Type B pancreatic cell (in vitro differentiated cells): ENCODE measurements around the gene WDFY4. TPM values are rescaled to one million over a fixed set of nuclear protein-coding genes. Genes with fewer than 3 reads are reported as not detected.

Experiments used
- DNase-seq: peaks from one replicate; pipeline ENCODE4 v3.0.0; 2021; ENCODE audit warnings: mixed read lengths; ENCODE audit not compliant: unreplicated experiment; ENCODE audit errors: extremely low spot score
- H3K27ac Mint-ChIP-seq: 2 replicates; pipeline ENCODE4 v1.8.0; 2021; ENCODE audit warnings: mild to moderate bottlenecking, mixed read lengths
- H3K27me3 Mint-ChIP-seq: 2 replicates; pipeline ENCODE4 v1.8.0; 2021; ENCODE audit warnings: mixed read lengths
- H3K36me3 Mint-ChIP-seq: 2 replicates; pipeline ENCODE4 v1.8.0; 2021; ENCODE audit warnings: mixed read lengths
- H3K4me1 Mint-ChIP-seq: one replicate; pipeline ENCODE4 v1.8.0; 2021; ENCODE audit warnings: mixed read lengths; ENCODE audit not compliant: unreplicated experiment
- H3K4me3 Mint-ChIP-seq: 2 replicates; pipeline ENCODE4 v1.8.0; 2021; ENCODE audit warnings: mild to moderate bottlenecking, mixed read lengths
- H3K9me3 Mint-ChIP-seq: 2 replicates; pipeline ENCODE4 v1.8.0; 2021; ENCODE audit warnings: mixed read lengths
- total RNA-seq: library from RNA; stranded (reverse); gene quantifications from 2 replicates; pipeline ENCODE4 v1.2.1, GENCODE V29; 2021; ENCODE audit warnings: low replicate concordance
- TF ChIP-seq, protein P1 (sequence below): fragments of 200-600 bp; sonication (generic); conservative IDR thresholded peaks from 2 replicates; pipeline ENCODE4 v1.5.0; 2021; ENCODE audit warnings: antibody characterized with exemption, mild to moderate bottlenecking

The WDFY4 gene
- total RNA-seq, 1 donor from 2014 or later, result 0.05 TPM

DNA sequence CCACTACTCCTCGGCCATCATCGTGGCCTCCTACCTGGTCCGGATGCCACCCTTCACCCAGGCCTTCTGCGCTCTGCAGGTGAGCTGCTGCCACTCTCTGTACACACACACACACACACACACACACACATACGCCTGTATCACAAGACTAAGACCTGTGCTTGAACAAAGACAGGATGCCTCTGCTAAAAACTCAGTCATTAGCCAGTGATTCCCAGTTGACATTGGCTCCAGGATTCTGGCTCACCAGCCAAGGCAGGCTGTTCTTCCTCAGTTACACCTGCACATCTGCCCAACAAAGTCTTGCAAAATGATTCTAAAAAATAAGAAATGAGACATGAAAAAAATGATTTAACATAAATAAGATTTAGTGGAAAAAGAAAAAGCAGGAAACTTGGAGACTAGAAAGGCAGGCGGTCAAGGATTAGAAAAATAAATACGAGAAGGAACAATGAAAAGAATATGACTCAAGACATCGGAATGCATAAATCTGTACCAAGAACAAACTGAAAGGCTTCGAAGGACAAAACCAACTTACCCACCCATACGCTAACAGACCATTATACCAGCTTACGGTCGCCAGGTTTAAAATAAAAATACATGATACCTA, 262.3 kb downstream of the WDFY4 start:
- TF ChIP-seq, protein P1, sequence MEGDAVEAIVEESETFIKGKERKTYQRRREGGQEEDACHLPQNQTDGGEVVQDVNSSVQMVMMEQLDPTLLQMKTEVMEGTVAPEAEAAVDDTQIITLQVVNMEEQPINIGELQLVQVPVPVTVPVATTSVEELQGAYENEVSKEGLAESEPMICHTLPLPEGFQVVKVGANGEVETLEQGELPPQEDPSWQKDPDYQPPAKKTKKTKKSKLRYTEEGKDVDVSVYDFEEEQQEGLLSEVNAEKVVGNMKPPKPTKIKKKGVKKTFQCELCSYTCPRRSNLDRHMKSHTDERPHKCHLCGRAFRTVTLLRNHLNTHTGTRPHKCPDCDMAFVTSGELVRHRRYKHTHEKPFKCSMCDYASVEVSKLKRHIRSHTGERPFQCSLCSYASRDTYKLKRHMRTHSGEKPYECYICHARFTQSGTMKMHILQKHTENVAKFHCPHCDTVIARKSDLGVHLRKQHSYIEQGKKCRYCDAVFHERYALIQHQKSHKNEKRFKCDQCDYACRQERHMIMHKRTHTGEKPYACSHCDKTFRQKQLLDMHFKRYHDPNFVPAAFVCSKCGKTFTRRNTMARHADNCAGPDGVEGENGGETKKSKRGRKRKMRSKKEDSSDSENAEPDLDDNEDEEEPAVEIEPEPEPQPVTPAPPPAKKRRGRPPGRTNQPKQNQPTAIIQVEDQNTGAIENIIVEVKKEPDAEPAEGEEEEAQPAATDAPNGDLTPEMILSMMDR, result no peak
- no peaks in the 10 kb centered on the region for H3K36me3 Mint-ChIP-seq
- H3K27me3 Mint-ChIP-seq, result peaks cover 11% of the 10 kb centered on the region
- DNase-seq, result no peak
- H3K9me3 Mint-ChIP-seq, result no peaks in the 10 kb centered on the region
- H3K4me1 Mint-ChIP-seq, result peaks cover 5% of the 10 kb centered on the region
- no peak overlapping the region for H3K4me3 Mint-ChIP-seq
- H3K27ac Mint-ChIP-seq, result no peak overlapping the region

DNA sequence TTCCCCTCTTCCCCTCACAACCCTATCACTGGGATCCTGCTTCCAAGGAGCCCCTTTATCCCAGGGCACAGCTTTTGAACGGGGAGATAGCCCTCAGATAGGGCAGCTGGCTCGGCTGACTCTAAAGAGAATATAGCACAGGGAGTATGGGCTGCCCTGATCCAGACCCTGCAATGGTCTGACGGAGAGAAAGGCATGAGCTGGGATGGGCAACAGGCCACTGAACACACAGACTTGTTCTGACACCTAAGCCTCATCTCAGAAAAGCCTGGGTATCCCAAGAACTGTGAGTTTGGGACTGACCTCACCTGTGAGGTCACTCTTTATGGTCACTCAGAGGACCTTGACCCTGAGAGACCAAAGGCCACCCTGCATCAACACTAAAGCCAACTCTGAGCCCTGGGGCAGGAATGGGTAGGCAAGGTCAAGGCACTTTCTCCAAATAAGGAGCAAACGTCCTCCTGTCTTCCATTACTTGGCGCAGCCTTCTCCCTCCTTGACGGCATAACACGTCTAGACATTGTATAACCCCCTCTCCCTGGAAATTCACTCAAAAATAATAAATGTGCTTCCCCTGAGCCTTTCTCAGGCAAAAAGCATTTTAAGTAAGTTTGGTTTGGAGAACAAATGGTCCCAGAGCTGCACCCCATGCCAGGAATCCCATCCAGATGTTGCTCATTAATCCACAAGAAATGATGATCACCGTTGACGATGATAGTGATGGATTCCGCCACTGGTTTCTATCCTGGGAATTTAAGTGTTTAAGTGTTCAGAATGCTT, 263.2 kb downstream of the WDFY4 start:
- Mint-ChIP-seq H3K36me3 (no peaks in the 10 kb centered on the region), H3K27me3 (peaks cover 16% of the 10 kb centered on the region), H3K4me1 (peaks cover 5% of the 10 kb centered on the region), H3K27ac (no peak overlapping the region), H3K9me3 (no peaks in the 10 kb centered on the region), H3K4me3 (no peak overlapping the region)
- DNase-seq, result no peak
- TF ChIP-seq, protein P1, result no peak

- H3K9me3 Mint-ChIP-seq, result no peaks in the 10 kb centered on the region
- peaks cover 5% of the 10 kb centered on the region for H3K4me1 Mint-ChIP-seq
- H3K4me3 Mint-ChIP-seq, result no peak overlapping the region
- H3K27me3 Mint-ChIP-seq, result peaks cover 22% of the 10 kb centered on the region
- H3K27ac Mint-ChIP-seq, result no peak overlapping the region
- no peak for DNase-seq
- H3K36me3 Mint-ChIP-seq, result no peaks in the 10 kb centered on the region
- TF ChIP-seq, protein P1, result no peak
Measured at GRCh38 chr10:48948470-48949037, 263.9 kb downstream of the WDFY4 start.

DNA sequence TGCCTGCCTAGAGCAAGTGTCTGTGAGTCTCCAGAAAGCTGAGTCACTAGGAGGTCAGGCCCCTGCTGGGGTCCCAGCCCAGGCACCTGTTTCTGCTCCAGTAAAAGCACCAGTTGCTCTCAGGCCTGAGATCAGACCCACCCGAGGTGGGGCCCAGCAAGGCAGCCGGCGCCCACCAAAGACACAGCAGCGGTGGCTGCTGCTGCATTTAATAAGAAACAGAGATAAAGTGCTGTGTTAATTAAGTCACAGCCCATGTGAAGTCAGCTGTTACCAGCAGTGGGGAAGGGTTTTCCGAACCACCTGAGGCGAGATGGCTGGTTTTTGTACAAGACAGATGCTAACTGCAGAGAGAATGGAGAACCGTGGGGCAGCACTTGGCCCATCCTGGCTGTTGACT, 267.0 kb downstream of the WDFY4 start:
- Mint-ChIP-seq H3K4me3 (no peak overlapping the region), H3K27ac (no peak overlapping the region), H3K9me3 (no peaks in the 10 kb centered on the region), H3K27me3 (peaks cover 23% of the 10 kb centered on the region), H3K36me3 (no peaks in the 10 kb centered on the region), H3K4me1 (peaks cover 5% of the 10 kb centered on the region)
- TF ChIP-seq, protein P1, result no peak
- no peak for DNase-seq

GRCh38 chr10:48957361-48958151, 272.9 kb downstream of the WDFY4 start:
- TF ChIP-seq, protein P1, result no peak
- no peak for DNase-seq

More at GRCh38 chr10:48957361-48958151, 272.9 kb downstream of the WDFY4 start:
- Mint-ChIP-seq H3K27ac (no peak overlapping the region), H3K27me3 (peaks cover 21% of the 10 kb centered on the region), H3K36me3 (no peaks in the 10 kb centered on the region), H3K4me1 (no peaks in the 10 kb centered on the region), H3K4me3 (no peak overlapping the region), H3K9me3 (no peaks in the 10 kb centered on the region)
